ENCODE results near the gene CBY2.
"Not testable (repeated sequence)": the region's sequence is repeated elsewhere in the genome, so short reads cannot be mapped to it uniquely, and the experiment has no call there.

The CBY2 gene

DNA sequence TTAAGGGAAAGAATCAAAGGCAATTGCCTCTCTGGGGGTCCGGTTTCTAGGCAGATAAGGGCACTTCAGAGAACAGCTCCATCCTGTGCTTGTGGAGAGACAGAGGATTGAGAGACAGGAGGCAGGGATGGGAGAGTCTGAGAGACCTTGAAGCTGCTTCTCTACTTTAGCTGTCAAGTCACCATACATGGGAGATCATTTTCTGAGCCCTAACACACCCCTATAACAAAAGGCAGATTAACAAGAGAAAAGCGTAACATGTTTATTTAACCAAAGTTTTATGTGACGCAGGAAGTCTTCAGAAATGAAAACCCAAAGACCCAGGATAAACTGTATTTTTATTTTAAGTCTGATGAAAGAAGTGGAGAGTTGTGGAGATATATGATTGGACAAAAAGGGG lies 48.4 kb downstream of the CBY2 start:
- DNase-seq = no peak

DNA sequence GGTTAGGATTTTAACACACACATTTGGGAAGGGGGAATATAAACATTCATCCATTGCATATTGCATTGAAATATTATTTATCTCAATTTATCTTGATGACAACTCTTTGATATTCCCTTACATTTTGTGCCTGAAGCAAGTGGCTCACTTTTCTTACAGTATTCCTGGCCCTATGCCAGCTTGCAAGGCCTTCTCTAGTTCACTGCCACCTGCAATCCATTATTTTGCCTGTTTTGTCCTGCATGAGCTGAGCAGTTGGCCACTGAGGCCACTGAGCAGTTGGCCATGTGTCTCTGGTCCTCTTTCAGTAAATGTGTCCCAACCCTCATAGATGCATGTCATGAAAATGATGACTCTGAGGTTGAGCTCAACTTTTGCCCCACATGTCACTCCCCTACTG lies 49.8 kb downstream of the CBY2 start:
- no peak for DNase-seq

DNA sequence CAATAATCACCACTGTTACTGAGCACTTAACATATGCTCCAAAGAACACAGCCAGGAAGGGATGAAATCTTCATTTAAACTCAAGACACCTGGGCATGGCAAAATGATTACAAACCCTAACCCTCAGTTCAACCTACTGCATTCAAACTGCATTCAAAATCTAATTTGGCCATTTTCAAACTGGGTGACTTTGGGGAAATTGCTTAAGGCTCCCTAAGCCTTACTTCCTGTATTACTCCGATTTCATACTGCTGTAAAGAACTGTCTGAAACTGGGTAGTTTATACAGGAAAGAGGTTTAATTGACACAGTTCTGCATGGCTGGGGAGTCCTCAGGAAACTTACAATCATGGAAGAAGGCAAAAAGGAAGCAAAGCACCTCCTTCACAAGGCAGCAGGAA lies 50.4 kb downstream of the CBY2 start:
- no peak for DNase-seq

DNA sequence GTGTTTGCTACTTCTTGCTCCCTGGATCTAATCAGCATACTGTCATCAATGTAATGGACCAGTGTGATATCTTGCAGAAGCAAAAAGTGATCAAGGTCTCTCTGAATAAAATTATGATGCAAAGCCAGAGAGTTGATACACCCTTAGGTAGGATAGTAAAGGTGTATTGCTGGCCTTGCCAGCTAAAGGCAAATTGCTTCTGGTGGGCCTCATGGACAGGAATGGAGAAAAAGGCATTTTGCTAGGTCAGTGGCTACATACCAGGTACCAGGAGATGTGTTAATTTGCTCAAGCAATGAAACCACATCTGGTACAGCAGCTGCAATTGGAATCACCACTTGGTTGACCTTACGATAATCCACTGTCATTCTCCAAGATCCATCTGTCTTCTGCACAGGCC lies 54.4 kb downstream of the CBY2 start:
- DNase-seq = not testable (repeated sequence)

DNA sequence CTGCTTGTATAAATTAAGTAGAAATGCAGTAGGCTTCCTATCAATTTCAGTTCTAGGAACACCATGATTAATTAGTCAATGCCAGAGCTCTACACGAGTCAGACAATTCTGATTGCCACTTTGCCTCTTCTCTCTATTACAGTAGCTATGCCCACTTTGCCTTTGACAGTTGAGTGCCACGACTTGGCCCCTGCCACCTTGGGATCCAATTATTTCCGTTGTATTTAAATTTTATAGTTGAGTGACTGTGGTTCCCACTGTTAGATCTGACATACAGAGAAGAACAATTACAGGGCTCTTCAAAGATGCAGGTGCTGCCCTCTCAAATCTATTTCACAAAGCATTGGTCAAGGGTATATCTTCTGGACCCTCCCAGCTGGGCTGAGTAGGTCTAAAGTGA lies 55.5 kb downstream of the CBY2 start:
- not testable (repeated sequence) for DNase-seq

DNA sequence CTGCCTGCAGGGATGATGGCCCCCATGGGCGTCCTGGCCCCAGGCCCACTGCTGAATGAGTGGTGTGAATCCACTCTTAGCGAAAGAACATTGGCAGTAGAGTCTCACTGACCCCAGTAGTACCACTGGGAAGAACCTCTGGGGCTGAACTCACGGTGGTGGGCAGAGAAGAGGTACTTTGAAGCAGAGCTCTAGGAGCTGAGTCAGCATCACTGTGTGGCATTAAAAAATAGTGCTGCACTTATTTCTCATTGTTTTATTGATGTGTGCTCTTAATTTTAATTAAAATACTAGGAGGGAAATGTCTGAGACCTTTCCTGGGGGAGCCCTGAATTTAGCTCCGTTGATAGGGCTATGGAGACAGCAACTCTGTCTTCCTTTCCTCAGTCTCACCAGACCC lies 61.3 kb downstream of the CBY2 start:
- no peak for DNase-seq

Measured in activated CD4-positive, alpha-beta T cell treated with anti-CD3 and anti-CD28 coated beads, Interleukin-10, Interleukin-2, amounts not matched to agents 100 ng/mL and 50 ng/mL, durations not matched to agents 16 hours and 8 hours (primary cell).